ENCODE measurements around the gene TNNT2. TPM values are rescaled to one million over a fixed set of nuclear protein-coding genes. Genes with fewer than 3 reads are reported as not detected.

Gene TNNT2
- total and polyA plus RNA-seq, 2 donors = 3.1 to 10.0 TPM

GRCh38 chr1:201365251-201365650 is 12.2 kb downstream of the TNNT2 start:
- H3K9me3 ChIP-seq (ENCODE audit: control insufficient read depth in 2 of 2, insufficient read depth in 1 of 2, low read length in 1 of 2) = no peaks in the 10 kb centered on the region
- no peaks in the 10 kb centered on the region for H3K36me3 ChIP-seq (ENCODE audit: control insufficient read depth in 2 of 2, insufficient read depth in 2 of 2, low read length in 1 of 2)
- no peaks in the 10 kb centered on the region for H3K4me1 ChIP-seq (ENCODE audit: control insufficient read depth in 2 of 2, insufficient read depth in 2 of 2, low read length in 2 of 2)
- no peak overlapping the region for H3K4me3 ChIP-seq (ENCODE audit: low read length in 2 of 2)
- H3K27ac ChIP-seq (ENCODE audit: low read depth in 1 of 2, low read length in 1 of 2) = no peak overlapping the region
- WGBS = 86% methylated on average over 11 of the region's 11 CpGs
- peaks cover 0 to 7% of the 10 kb centered on the region in 2 donors for H3K27me3 ChIP-seq (ENCODE audit: control insufficient read depth in 2 of 2, insufficient read depth in 1 of 2, low read length in 1 of 2)
- no peak for DNase-seq (ENCODE audit: low read depth in 6 of 9, low spot score in 9 of 9)

- H3K4me3 ChIP-seq (ENCODE audit: low read length in 2 of 2) = no peak overlapping the region
- peaks cover 0 to 7% of the 10 kb centered on the region in 2 donors for H3K27me3 ChIP-seq (ENCODE audit: control insufficient read depth in 2 of 2, insufficient read depth in 1 of 2, low read length in 1 of 2)
- WGBS = 93% methylated on average over 6 of the region's 6 CpGs
- no peaks in the 10 kb centered on the region for H3K9me3 ChIP-seq (ENCODE audit: control insufficient read depth in 2 of 2, insufficient read depth in 1 of 2, low read length in 1 of 2)
- no peak overlapping the region for H3K27ac ChIP-seq (ENCODE audit: low read depth in 1 of 2, low read length in 1 of 2)
- no peaks in the 10 kb centered on the region for H3K4me1 ChIP-seq (ENCODE audit: control insufficient read depth in 2 of 2, insufficient read depth in 2 of 2, low read length in 2 of 2)
- no peak for DNase-seq (ENCODE audit: low read depth in 6 of 9, low spot score in 9 of 9)
- H3K36me3 ChIP-seq (ENCODE audit: control insufficient read depth in 2 of 2, insufficient read depth in 2 of 2, low read length in 1 of 2) = no peaks in the 10 kb centered on the region
Measured at GRCh38 chr1:201364808-201365105, 12.7 kb downstream of the TNNT2 start.

GRCh38 chr1:201363467-201363866 is 14.0 kb downstream of the TNNT2 start:
- H3K36me3 ChIP-seq (ENCODE audit: control insufficient read depth in 2 of 2, insufficient read depth in 2 of 2, low read length in 1 of 2) = no peaks in the 10 kb centered on the region
- no peak overlapping the region for H3K4me3 ChIP-seq (ENCODE audit: low read length in 2 of 2)
- no peaks in the 10 kb centered on the region for H3K9me3 ChIP-seq (ENCODE audit: control insufficient read depth in 2 of 2, insufficient read depth in 1 of 2, low read length in 1 of 2)
- H3K27me3 ChIP-seq (ENCODE audit: control insufficient read depth in 2 of 2, insufficient read depth in 1 of 2, low read length in 1 of 2) = peaks cover 0 to 7% of the 10 kb centered on the region in 2 donors
- no peak for DNase-seq (ENCODE audit: low read depth in 6 of 9, low spot score in 9 of 9)
- H3K4me1 ChIP-seq (ENCODE audit: control insufficient read depth in 2 of 2, insufficient read depth in 2 of 2, low read length in 2 of 2) = no peaks in the 10 kb centered on the region
- 64% methylated on average over 8 of the region's 8 CpGs for WGBS
- H3K27ac ChIP-seq (ENCODE audit: low read depth in 1 of 2, low read length in 1 of 2) = no peak overlapping the region

GRCh38 chr1:201362906-201363305 is 14.6 kb downstream of the TNNT2 start:
- DNase-seq (ENCODE audit: low read depth in 6 of 9, low spot score in 9 of 9) = no peak
- H3K27me3 ChIP-seq (ENCODE audit: control insufficient read depth in 2 of 2, insufficient read depth in 1 of 2, low read length in 1 of 2) = peaks cover 0 to 7% of the 10 kb centered on the region in 2 donors
- no peaks in the 10 kb centered on the region for H3K9me3 ChIP-seq (ENCODE audit: control insufficient read depth in 2 of 2, insufficient read depth in 1 of 2, low read length in 1 of 2)
- WGBS = 91% methylated on average over 3 of the region's 3 CpGs
- H3K4me3 ChIP-seq (ENCODE audit: low read length in 2 of 2) = no peak overlapping the region
- no peaks in the 10 kb centered on the region for H3K36me3 ChIP-seq (ENCODE audit: control insufficient read depth in 2 of 2, insufficient read depth in 2 of 2, low read length in 1 of 2)
- H3K27ac ChIP-seq (ENCODE audit: low read depth in 1 of 2, low read length in 1 of 2) = no peak overlapping the region
- no peaks in the 10 kb centered on the region for H3K4me1 ChIP-seq (ENCODE audit: control insufficient read depth in 2 of 2, insufficient read depth in 2 of 2, low read length in 2 of 2)

- H3K4me3 ChIP-seq (ENCODE audit: low read length in 2 of 2) = no peak overlapping the region
- no peak overlapping the region for H3K27ac ChIP-seq (ENCODE audit: low read depth in 1 of 2, low read length in 1 of 2)
- 39% methylated on average over 10 of the region's 10 CpGs for WGBS
- DNase-seq (ENCODE audit: low read depth in 6 of 9, low spot score in 9 of 9) = peak in 2 of 9 donors; percentile 28
- H3K27me3 ChIP-seq (ENCODE audit: control insufficient read depth in 2 of 2, insufficient read depth in 1 of 2, low read length in 1 of 2) = peaks cover 0 to 7% of the 10 kb centered on the region in 2 donors
- no peaks in the 10 kb centered on the region for H3K9me3 ChIP-seq (ENCODE audit: control insufficient read depth in 2 of 2, insufficient read depth in 1 of 2, low read length in 1 of 2)
- H3K4me1 ChIP-seq (ENCODE audit: control insufficient read depth in 2 of 2, insufficient read depth in 2 of 2, low read length in 2 of 2) = no peaks in the 10 kb centered on the region
- no peaks in the 10 kb centered on the region for H3K36me3 ChIP-seq (ENCODE audit: control insufficient read depth in 2 of 2, insufficient read depth in 2 of 2, low read length in 1 of 2)
Measured at GRCh38 chr1:201361652-201362504, 15.6 kb downstream of the TNNT2 start.

GRCh38 chr1:201360901-201361651 is 16.4 kb downstream of the TNNT2 start:
- no peak for DNase-seq (ENCODE audit: low read depth in 6 of 9, low spot score in 9 of 9)
- H3K4me1 ChIP-seq (ENCODE audit: control insufficient read depth in 2 of 2, insufficient read depth in 2 of 2, low read length in 2 of 2) = no peaks in the 10 kb centered on the region

GRCh38 chr1:201360486-201360885 is 17.0 kb downstream of the TNNT2 start:
- Histone ChIP-seq H3K27ac (ENCODE audit: low read depth in 1 of 2, low read length in 1 of 2) (no peak overlapping the region), H3K9me3 (ENCODE audit: control insufficient read depth in 2 of 2, insufficient read depth in 1 of 2, low read length in 1 of 2) (no peaks in the 10 kb centered on the region), H3K36me3 (ENCODE audit: control insufficient read depth in 2 of 2, insufficient read depth in 2 of 2, low read length in 1 of 2) (no peaks in the 10 kb centered on the region), H3K4me3 (ENCODE audit: low read length in 2 of 2) (no peak overlapping the region), H3K27me3 (ENCODE audit: control insufficient read depth in 2 of 2, insufficient read depth in 1 of 2, low read length in 1 of 2) (peaks cover 0 to 7% of the 10 kb centered on the region in 2 donors), H3K4me1 (ENCODE audit: control insufficient read depth in 2 of 2, insufficient read depth in 2 of 2, low read length in 2 of 2) (no peaks in the 10 kb centered on the region)
- no peak for DNase-seq (ENCODE audit: low read depth in 6 of 9, low spot score in 9 of 9)
- 93% methylated on average over 7 of the region's 7 CpGs for WGBS

More at GRCh38 chr1:201360901-201361651, 16.4 kb downstream of the TNNT2 start:
- Histone ChIP-seq H3K27me3 (ENCODE audit: control insufficient read depth in 2 of 2, insufficient read depth in 1 of 2, low read length in 1 of 2) (peaks cover 0 to 7% of the 10 kb centered on the region in 2 donors), H3K36me3 (ENCODE audit: control insufficient read depth in 2 of 2, insufficient read depth in 2 of 2, low read length in 1 of 2) (no peaks in the 10 kb centered on the region), H3K4me3 (ENCODE audit: low read length in 2 of 2) (no peak overlapping the region), H3K27ac (ENCODE audit: low read depth in 1 of 2, low read length in 1 of 2) (no peak overlapping the region), H3K9me3 (ENCODE audit: control insufficient read depth in 2 of 2, insufficient read depth in 1 of 2, low read length in 1 of 2) (no peaks in the 10 kb centered on the region)
- 90% methylated on average over 15 of the region's 15 CpGs for WGBS

- 90% methylated on average over 2 of the region's 2 CpGs for WGBS
- H3K9me3 ChIP-seq (ENCODE audit: control insufficient read depth in 2 of 2, insufficient read depth in 1 of 2, low read length in 1 of 2) = no peaks in the 10 kb centered on the region
- no peak for DNase-seq (ENCODE audit: low read depth in 6 of 9, low spot score in 9 of 9)
Measured at GRCh38 chr1:201359873-201360210, 17.6 kb downstream of the TNNT2 start.

More at GRCh38 chr1:201359873-201360210, 17.6 kb downstream of the TNNT2 start:
- no peak overlapping the region for H3K4me3 ChIP-seq (ENCODE audit: low read length in 2 of 2)
- peaks cover 0 to 7% of the 10 kb centered on the region in 2 donors for H3K27me3 ChIP-seq (ENCODE audit: control insufficient read depth in 2 of 2, insufficient read depth in 1 of 2, low read length in 1 of 2)
- no peaks in the 10 kb centered on the region for H3K36me3 ChIP-seq (ENCODE audit: control insufficient read depth in 2 of 2, insufficient read depth in 2 of 2, low read length in 1 of 2)
- no peaks in the 10 kb centered on the region for H3K4me1 ChIP-seq (ENCODE audit: control insufficient read depth in 2 of 2, insufficient read depth in 2 of 2, low read length in 2 of 2)
- no peak overlapping the region for H3K27ac ChIP-seq (ENCODE audit: low read depth in 1 of 2, low read length in 1 of 2)

All from thymus (tissue), 11 donors.